Esophagus squamous epithelium (tissue), 5 donors: ENCODE results near the gene PDE2A. TPM values are rescaled to one million over a fixed set of nuclear protein-coding genes. Genes with fewer than 3 reads are reported as not detected.

ENCODE experiments used
- DNase-seq: peaks from one replicate; lab custom pipeline; 2025; lab: John Stamatoyannopoulos, UW
- H3K27ac ChIP-seq, 4 donors: fragments of 200-600 bp; sonication (generic); one replicate each; pipeline ENCODE4 v1.5.1; 2016 to 2019; ENCODE audit warnings: mild to moderate bottlenecking in 1 of 4
- H3K27me3 ChIP-seq, 4 donors: fragments of 200-600 bp; sonication (generic); 1 replicate in 3 of 4; 2 replicates in 1 of 4; pipeline versions ENCODE4 v1.5.1 to v1.6.0; 2017 to 2021; ENCODE audit warnings: antibody characterized with exemption in 1 of 4
- H3K36me3 ChIP-seq, 3 donors: fragments of 200-600 bp; sonication (generic); one replicate each; pipeline ENCODE4 v1.5.1; 2016 to 2019
- H3K4me1 ChIP-seq, 3 donors: fragments of 200-600 bp; sonication (generic); one replicate each; pipeline ENCODE4 v1.5.1; 2017 to 2019
- H3K4me3 ChIP-seq, 4 donors: fragments of 200-600 bp; sonication (generic); 1 replicate in 3 of 4; 2 replicates in 1 of 4; pipeline ENCODE4 v1.5.1; 2016 to 2019; ENCODE audit warnings: mild to moderate bottlenecking in 2 of 4, moderate library complexity in 1 of 4
- H3K9me3 ChIP-seq, 3 donors: fragments of 200-600 bp; sonication (generic); one replicate each; pipeline ENCODE4 v1.5.1; 2016 to 2019
- POLR2A ChIP-seq, 4 donors: fragments of 450-650 bp; IDR thresholded peaks; one replicate each; pipeline ENCODE4 v1.6.1; 2017; ENCODE audit warnings: antibody characterized with exemption in 4 of 4, mild to moderate bottlenecking in 4 of 4, moderate library complexity in 3 of 4
- WGBS, 2 donors: methylation state at CpG; one replicate each; pipeline ENCODE4 v1.1.5; 2018; 5-methylcytosine and 5-hydroxymethylcytosine counted together
- intact Hi-C: fragments of 100-400 bp; cut with DNase I; formaldehyde crosslinking; loops from one replicate; pipeline ENCODE4 v1.15.0; 2022
- total RNA-seq, 4 donors: library from RNA; depleted of rRNA; stranded (reverse); fragments of >200 nt; gene quantifications; one replicate each; pipeline ENCODE4 v1.1.0, GENCODE V29; 2016
- TF ChIP-seq, protein P1 (sequence below), 6 experiments: fragments of 450-650 bp in 4 of 6; fragments of 200-600 bp in 2 of 6; sonication (generic) in 2 of 6; IDR thresholded peaks; one replicate each; pipeline ENCODE4 v1.5.1; 2016 to 2019; ENCODE audit warnings: antibody characterized with exemption in 6 of 6, mild to moderate bottlenecking in 4 of 6, moderate library complexity in 4 of 6
- donor health status: DM: yes; HTN: yes; CAD: no.

Gene PDE2A
- total RNA-seq, 4 donors from 2014 or later: 5.6 to 38.3 (median 12.9) TPM

DNA sequence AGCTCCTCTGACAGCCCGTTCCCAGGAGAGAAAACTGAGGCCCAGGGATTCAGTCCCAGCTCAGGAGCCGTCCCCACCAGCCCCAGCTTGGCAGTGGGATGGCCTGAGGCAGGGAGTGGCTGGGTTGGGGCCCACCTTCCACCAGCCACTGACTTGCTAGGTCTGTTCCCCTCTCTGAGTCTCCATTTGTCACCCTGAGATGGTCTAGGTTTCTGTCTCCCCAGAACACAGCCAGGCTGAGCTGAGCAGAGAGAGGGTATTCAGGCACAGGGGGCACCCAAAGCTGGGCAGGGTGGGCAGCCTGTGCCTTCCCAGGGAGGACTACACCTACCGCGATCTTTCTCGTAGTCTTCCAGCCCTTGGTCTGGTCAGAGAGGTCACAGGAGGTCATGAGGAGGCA, 95.7 kb downstream of the PDE2A start:
- DNase-seq: no peak
- Histone ChIP-seq H3K36me3 (peaks cover 0 to 75% (median 0%) of the 10 kb centered on the region in 3 donors), H3K4me3 (no peak overlapping the region), H3K9me3 (no peaks in the 10 kb centered on the region), H3K4me1 (peaks cover 0 to 1% (median 0%) of the 10 kb centered on the region in 3 donors), H3K27ac (no peak overlapping the region), H3K27me3 (peaks cover 0 to 6% (median 0%) of the 10 kb centered on the region in 4 donors)
- intact Hi-C loops: no loop called here
- 92% methylated on average over 2 of the region's 5 CpGs; no CpG with 5 or more reads in 1 of the 2 donors for WGBS, 2 donors
- TF ChIP-seq, protein P1, sequence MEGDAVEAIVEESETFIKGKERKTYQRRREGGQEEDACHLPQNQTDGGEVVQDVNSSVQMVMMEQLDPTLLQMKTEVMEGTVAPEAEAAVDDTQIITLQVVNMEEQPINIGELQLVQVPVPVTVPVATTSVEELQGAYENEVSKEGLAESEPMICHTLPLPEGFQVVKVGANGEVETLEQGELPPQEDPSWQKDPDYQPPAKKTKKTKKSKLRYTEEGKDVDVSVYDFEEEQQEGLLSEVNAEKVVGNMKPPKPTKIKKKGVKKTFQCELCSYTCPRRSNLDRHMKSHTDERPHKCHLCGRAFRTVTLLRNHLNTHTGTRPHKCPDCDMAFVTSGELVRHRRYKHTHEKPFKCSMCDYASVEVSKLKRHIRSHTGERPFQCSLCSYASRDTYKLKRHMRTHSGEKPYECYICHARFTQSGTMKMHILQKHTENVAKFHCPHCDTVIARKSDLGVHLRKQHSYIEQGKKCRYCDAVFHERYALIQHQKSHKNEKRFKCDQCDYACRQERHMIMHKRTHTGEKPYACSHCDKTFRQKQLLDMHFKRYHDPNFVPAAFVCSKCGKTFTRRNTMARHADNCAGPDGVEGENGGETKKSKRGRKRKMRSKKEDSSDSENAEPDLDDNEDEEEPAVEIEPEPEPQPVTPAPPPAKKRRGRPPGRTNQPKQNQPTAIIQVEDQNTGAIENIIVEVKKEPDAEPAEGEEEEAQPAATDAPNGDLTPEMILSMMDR (IDR thresholded peaks at IDR 0.05): no peak
- no peak for TF ChIP-seq POLR2A (IDR thresholded peaks at IDR 0.05)

DNA sequence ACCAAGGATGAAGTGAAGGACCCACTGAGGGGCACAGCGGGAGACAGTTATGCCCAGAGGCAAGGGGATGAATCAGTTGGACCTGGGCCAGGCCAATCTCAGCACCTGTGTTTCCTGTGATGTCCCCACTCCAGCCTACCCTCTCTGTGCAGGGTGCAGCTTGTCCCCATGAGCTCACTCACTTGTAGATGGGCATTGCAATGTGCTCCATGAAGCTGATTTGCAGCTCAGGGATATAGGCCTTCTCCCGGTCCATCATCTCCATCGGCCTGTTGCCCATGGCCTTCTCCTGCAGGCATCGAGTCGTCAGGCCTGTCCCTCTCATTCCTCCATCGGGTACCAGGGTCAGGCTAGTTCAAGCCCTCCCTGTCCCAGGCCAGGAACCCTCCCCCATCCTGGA, 96.2 kb downstream of the PDE2A start:
- no peak for TF ChIP-seq POLR2A (IDR thresholded peaks at IDR 0.05)
- TF ChIP-seq, protein P1 (IDR thresholded peaks at IDR 0.05): no peak
- H3K4me1 ChIP-seq: peaks cover 0 to 7% (median 0%) of the 10 kb centered on the region in 3 donors
- H3K9me3 ChIP-seq: no peaks in the 10 kb centered on the region
- H3K27me3 ChIP-seq: peaks cover 0 to 9% (median 0%) of the 10 kb centered on the region in 4 donors
- no peak overlapping the region for H3K4me3 ChIP-seq
- WGBS, 2 donors: 74 to 89% methylated on average over 3 to 4 of the region's 6 CpGs
- intact Hi-C loops: no loop called here
- H3K36me3 ChIP-seq: peaks cover 0 to 70% (median 0%) of the 10 kb centered on the region in 3 donors
- DNase-seq: no peak
- no peak overlapping the region for H3K27ac ChIP-seq

DNA sequence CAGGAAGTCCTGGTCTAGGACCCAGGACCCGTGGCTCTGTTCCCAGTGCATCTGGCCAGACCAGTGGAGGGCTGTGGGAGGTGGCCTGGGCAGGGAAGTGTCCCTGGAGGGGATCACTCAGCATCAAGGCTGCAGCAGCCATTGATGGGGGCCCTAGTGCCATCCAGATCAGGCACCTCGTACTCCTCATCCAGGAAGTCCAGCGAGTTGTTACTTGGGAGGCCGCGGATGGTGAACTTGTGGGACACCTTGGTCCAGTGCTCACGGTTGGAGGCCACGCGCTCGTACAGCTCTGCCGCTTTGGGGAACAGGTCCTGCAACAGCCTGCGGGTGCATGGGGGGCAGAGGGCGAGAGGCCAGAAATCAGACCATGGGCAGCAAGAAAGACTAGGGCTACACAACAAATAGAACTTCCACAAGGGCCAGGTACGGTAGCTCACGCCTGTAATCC, 96.9 kb downstream of the PDE2A start:
- DNase-seq: no peak
- WGBS, 2 donors: 71% methylated on average over 4 to 9 of the region's 14 CpGs
- intact Hi-C loops: no loop called here
- Histone ChIP-seq H3K9me3 (no peaks in the 10 kb centered on the region), H3K27me3 (peaks cover 0 to 9% (median 0%) of the 10 kb centered on the region in 4 donors), H3K4me1 (peaks cover 0 to 7% (median 0%) of the 10 kb centered on the region in 3 donors), H3K27ac (no peak overlapping the region), H3K36me3 (peaks cover 0 to 63% (median 0%) of the 10 kb centered on the region in 3 donors), H3K4me3 (no peak overlapping the region)
- TF ChIP-seq POLR2A (IDR thresholded peaks at IDR 0.05): no peak
- TF ChIP-seq, protein P1 (IDR thresholded peaks at IDR 0.05): no peak

- DNase-seq: no peak
- H3K4me1 ChIP-seq: peaks cover 0 to 7% (median 0%) of the 10 kb centered on the region in 3 donors
- TF ChIP-seq, protein P1 (IDR thresholded peaks at IDR 0.05): no peak
- TF ChIP-seq POLR2A (IDR thresholded peaks at IDR 0.05): no peak
- no peak overlapping the region for H3K27ac ChIP-seq
- peaks cover 0 to 57% (median 0%) of the 10 kb centered on the region in 3 donors for H3K36me3 ChIP-seq
- WGBS, 2 donors: 75 to 80% methylated on average over 1 to 3 of the region's 6 CpGs
- no peaks in the 10 kb centered on the region for H3K9me3 ChIP-seq
- intact Hi-C loops: no loop called here
- H3K4me3 ChIP-seq: no peak overlapping the region
- H3K27me3 ChIP-seq: peaks cover 0 to 9% (median 0%) of the 10 kb centered on the region in 4 donors
Observed at GRCh38 chr11:72576661-72577060, 97.6 kb downstream of the PDE2A start.

GRCh38 chr11:72576243-72576595, 98.0 kb downstream of the PDE2A start:
- Histone ChIP-seq H3K27me3 (peaks cover 0 to 9% (median 0%) of the 10 kb centered on the region in 4 donors), H3K4me3 (no peak overlapping the region), H3K36me3 (peaks cover 0 to 52% (median 0%) of the 10 kb centered on the region in 3 donors), H3K4me1 (peaks cover 0 to 10% (median 0%) of the 10 kb centered on the region in 3 donors), H3K9me3 (no peaks in the 10 kb centered on the region), H3K27ac (no peak overlapping the region)
- intact Hi-C loops: no loop called here
- DNase-seq: no peak
- WGBS, 2 donors: 72 to 92% methylated on average over 3 to 5 of the region's 5 CpGs
- TF ChIP-seq, protein P1 (IDR thresholded peaks at IDR 0.05): no peak
- TF ChIP-seq POLR2A (IDR thresholded peaks at IDR 0.05): no peak
